Measurements from ENCODE around the gene ADAMTS3.

ADAMTS3 gene

GRCh38 chr4:72330381-72330780 is 238.6 kb downstream of the ADAMTS3 start:
- DNase-seq = no peak

DNA sequence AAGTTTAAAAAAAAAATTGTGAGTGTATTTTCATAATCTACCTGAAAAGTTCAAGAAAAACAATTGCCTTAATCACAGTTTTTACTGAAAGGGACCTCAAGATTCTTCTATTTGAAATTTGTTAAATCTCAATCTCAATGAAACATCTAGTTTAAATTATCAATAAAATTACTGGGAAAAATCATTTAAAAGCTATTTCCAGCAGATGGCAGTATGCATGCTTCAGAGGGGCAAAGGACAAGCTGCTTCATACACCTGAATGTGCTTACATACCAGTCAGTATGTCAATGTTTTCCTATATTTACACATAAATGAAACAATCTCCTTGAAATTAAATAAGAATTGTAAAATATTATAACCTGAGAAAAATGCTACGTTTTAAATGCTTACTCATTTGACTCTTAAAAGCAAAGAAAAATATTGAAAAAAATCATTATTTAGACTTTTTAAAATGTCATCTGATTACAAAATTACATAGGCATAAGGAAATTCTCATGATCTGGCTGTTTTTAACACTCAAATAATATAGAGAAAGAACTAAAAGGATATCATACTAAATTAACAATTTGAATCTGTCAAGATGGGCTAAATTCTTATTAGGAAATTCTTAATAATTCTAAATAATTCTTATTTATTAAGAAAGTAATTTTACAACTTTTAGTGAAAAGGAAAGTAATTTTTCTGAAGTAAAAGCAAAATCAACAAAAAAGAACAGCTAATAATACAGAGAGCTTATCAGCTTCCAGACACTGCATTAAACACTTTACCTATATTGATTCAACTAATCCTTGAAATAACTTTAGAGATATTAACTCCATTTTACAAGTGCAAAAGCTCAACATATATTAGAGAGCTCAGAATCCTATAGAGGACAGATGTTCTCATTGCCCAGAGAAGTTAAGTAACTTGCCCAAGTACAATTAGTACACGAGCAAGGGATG is 242.1 kb downstream of the ADAMTS3 start:
- DNase-seq = no peak

DNA sequence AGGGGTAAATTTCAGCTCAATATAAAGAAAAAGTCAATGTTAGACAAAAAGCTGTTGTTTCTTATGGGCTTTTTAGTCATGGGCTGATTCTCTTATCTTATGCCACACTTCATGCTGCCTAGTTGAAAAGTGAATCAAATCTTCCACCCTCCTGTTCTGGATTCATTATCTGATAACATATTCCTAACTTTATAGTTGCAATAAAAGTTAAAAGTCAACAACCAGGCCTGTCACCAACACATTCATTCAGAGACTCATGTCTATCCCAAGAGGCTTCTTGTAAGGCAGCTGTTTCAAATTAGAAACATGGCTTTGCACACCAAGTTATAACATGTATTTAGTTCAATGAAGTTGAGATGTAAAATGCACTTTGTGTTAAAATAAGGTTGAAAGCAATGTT is 243.8 kb downstream of the ADAMTS3 start:
- DNase-seq = no peak

DNA sequence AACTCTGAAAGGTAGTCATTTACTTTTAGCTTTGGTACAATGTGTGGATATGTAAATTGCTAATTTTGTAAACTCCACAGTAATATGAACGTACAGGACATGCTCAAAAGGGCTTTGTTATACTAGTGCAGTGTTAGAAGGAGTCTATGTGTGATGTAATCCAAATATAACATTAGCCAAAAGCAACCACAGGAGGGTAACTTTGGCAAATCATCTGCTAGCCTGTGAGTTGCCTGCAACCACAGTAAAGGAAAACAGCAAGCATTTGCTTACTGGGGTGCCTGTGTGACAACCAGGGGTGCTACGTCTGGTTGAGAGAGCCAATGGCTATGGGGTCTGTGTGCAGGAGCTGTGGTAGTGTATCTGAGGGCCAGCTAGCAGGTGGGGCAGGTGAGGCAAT is 245.8 kb downstream of the ADAMTS3 start:
- DNase-seq = no peak

GRCh38 chr4:72320223-72320948 is 248.6 kb downstream of the ADAMTS3 start:
- no peak for DNase-seq

- DNase-seq = no peak
Observed at GRCh38 chr4:72319601-72320021, 249.4 kb downstream of the ADAMTS3 start.

- DNase-seq = no peak
Observed at GRCh38 chr4:72318421-72319170, 250.4 kb downstream of the ADAMTS3 start.

GRCh38 chr4:72314869-72315268 is 254.2 kb downstream of the ADAMTS3 start:
- no peak for DNase-seq

- no peak for DNase-seq
Observed at GRCh38 chr4:72313121-72313520, 255.9 kb downstream of the ADAMTS3 start.

- DNase-seq = no peak
Observed at GRCh38 chr4:72312032-72312650, 256.9 kb downstream of the ADAMTS3 start.

GRCh38 chr4:72311291-72311690 is 257.7 kb downstream of the ADAMTS3 start:
- no peak for DNase-seq

DNA sequence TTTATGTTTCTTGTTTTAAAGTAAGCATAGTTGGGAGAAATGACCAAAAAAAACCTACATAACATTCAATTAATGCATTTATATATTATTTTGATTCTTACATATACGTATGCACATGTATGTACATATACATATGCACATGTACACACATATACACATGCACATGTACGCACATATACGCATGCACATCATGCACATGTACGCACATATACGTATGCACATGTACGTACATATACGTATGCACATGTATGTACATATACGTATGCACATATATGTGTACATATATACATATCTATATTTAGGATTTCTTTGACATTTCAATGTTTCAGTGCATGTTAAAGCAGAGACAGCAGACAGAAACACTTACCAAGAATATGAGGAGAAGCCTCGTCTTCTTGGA is 263.4 kb downstream of the ADAMTS3 start:
- no peak for DNase-seq

DNA sequence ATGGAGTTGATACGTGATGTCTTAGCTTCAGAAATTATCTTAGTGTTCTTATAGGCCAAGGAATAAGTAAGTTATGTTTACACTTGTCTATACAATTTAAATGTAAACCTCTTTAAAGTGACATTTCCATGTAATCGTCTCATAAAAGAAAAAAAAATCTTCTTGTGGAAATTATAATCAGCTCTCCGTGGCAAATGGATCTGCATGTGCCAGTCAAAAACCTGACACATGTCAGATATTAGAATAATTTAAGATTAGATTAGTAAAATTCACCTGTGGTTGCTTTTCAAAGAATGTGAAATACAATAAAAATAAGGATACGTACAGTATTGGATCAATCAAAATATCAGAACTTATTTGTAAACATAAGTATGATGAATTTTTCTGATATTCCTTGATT is 263.9 kb downstream of the ADAMTS3 start:
- no peak for DNase-seq

- DNase-seq = peak; percentile 7
Observed at GRCh38 chr4:72302981-72303704, 265.9 kb downstream of the ADAMTS3 start.

- DNase-seq = no peak
Observed at GRCh38 chr4:72301759-72302158, 267.3 kb downstream of the ADAMTS3 start.

DNA sequence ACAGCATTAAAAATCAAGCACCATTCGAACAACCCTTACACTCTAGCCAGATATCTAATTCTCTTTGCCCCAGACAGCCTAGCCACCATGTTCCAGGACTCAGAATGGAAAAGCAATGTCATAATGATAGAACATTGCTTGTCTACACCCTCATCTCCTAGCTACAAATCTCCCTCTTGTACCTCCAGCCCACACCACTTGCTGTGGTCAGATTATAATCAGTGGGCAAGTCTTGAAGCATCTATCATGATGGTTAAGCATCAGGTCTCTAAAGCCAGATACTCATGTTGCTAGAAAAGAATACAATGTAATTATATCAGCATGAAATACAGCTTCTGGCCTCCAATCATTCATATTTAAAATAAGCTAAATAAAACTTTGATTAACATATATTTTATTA is 268.9 kb downstream of the ADAMTS3 start:
- no peak for DNase-seq

GRCh38 chr4:72295966-72296557 is 273.0 kb downstream of the ADAMTS3 start:
- no peak for DNase-seq

- no peak for DNase-seq
Observed at GRCh38 chr4:72290737-72291136, 278.3 kb downstream of the ADAMTS3 start.

DNA sequence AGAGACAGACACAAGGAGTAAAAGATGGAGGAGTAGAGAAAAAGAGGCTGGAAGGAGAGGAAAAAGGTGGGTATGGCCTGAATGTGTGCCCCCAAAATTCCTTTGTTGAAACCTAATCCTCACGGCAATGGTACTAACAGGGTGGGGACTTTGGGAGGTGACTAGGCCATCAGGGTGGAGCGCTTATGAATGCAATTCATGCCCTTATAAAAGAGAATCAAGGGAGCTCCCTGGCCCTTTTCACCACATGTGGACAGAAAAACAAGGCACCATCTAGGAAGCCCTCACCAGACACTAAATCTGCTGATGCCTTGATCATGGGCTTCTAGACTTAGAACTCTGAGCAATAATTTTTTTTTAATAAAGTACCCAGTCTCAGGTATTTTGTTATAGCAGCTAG is 282.1 kb downstream of the ADAMTS3 start:
- no peak for DNase-seq

- DNase-seq = no peak
Observed at GRCh38 chr4:72286185-72286584, 282.8 kb downstream of the ADAMTS3 start.

DNA sequence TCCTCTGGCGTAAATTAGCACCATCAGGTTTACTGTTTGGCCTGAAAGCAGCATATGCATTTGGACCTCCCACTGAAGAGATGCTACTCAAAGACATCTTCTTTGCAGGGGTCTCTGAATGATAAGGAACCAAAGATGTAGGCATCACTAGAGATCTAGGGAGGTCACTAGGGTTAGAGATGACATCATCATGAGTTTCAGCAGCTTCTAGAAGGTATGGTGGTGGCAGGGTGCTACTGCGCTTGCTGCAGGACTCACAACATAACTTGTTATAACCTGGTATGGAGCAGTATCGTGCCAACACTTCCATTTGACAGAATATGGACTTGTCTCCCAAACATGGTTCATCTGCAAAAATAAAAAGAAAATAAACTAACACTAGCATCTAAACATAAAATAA is 285.7 kb downstream of the ADAMTS3 start:
- no peak for DNase-seq

- DNase-seq = no peak
Observed at GRCh38 chr4:72280252-72280651, 288.8 kb downstream of the ADAMTS3 start.

Data from activated CD4-positive, alpha-beta T cell treated with anti-CD3 and anti-CD28 coated beads for 1 hour (primary cell).